ENCODE measurements around the gene TMEM108. TPM values are rescaled to one million over a fixed set of nuclear protein-coding genes. Genes with fewer than 3 reads are reported as not detected.

TMEM108 gene
- total RNA-seq, 2 donors from 2014 or later: not detected

DNA sequence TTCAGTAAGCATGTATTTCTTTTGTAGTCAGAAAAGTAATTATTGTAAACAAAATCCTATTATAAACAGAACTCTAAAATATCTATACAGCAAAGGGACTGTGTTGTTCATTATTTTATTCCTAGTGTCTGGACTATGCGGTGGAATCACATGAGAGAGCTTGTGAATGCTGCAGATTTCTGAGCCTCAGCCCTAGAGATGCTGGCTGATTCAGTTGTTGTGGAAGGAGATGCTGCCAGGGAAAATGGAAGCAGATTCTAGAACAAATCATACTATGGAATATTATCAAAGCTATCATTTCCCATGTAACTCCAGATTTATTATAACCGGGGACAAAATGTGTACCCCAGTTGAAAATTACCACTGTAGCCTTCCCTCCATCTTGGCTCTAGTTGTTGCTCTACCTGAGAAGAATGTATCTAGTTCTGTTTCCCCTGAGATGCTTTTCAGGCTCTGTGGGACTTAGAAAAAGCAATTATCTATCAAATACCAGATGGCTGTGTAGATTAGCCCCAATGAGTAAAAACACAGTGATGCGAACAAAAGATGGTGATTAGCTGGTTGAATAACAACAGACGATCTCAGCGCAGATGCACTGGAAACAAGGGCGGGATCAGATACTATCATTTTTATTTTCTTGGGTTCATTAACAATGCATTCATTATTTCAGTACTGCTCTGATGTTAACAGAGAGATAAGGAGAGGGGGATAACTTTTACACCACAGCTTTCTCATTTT, 131.3 kb downstream of the TMEM108 start:
- Mint-ChIP-seq H3K9me3 (no peaks in the 10 kb centered on the region), H3K27me3 (no peaks in the 10 kb centered on the region), H3K27ac (no peak overlapping the region), H3K4me3 (no peak overlapping the region), H3K4me1 (ENCODE audit: low read depth in 2 of 2) (no peaks in the 10 kb centered on the region), H3K36me3 (no peaks in the 10 kb centered on the region)
- DNase-seq (ENCODE audit: low spot score) (no peak), ATAC-seq (no peak)

DNA sequence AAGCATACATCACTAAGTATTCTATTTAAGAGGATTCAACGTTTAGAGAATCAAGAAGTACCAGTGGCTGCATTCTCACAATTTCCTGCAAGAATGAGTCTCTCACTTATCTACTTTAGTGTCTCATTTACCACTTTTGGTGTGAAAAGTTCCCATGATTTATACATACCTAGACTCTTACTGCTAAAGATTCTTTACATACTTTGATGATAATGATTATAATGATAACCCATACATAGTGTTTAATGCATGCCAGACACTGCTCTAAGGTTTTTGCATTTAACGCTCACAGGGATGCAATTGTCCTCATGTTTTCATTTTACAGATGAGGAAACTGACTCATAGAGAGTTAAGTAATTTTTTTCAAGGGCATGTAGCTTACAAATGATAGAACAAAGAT, 133.6 kb downstream of the TMEM108 start:
- H3K4me1 Mint-ChIP-seq (ENCODE audit: low read depth in 2 of 2): no peaks in the 10 kb centered on the region
- no peak for DNase-seq (ENCODE audit: low spot score)
- peaks cover 6% of the 10 kb centered on the region for H3K36me3 Mint-ChIP-seq
- ATAC-seq: no peak
- no peak overlapping the region for H3K4me3 Mint-ChIP-seq
- H3K27ac Mint-ChIP-seq: no peak overlapping the region
- H3K27me3 Mint-ChIP-seq: peaks cover 0 to 5% of the 10 kb centered on the region in 2 donors
- peaks cover 8% of the 10 kb centered on the region for H3K9me3 Mint-ChIP-seq

- peaks cover under 1% of the 10 kb centered on the region for H3K9me3 Mint-ChIP-seq
- H3K4me3 Mint-ChIP-seq: no peak overlapping the region
- H3K36me3 Mint-ChIP-seq: peaks cover 2% of the 10 kb centered on the region
- H3K27me3 Mint-ChIP-seq: peaks cover 0 to under 1% of the 10 kb centered on the region in 2 donors
- H3K4me1 Mint-ChIP-seq (ENCODE audit: low read depth in 2 of 2): no peaks in the 10 kb centered on the region
- no peak overlapping the region for H3K27ac Mint-ChIP-seq
- ATAC-seq (no peak), DNase-seq (ENCODE audit: low spot score) (no peak)
Observed at GRCh38 chr3:133181392-133182150, 143.4 kb downstream of the TMEM108 start.

- no peak for ATAC-seq
- peaks cover 4% of the 10 kb centered on the region for H3K9me3 Mint-ChIP-seq
Observed at GRCh38 chr3:133187870-133188379, 149.7 kb downstream of the TMEM108 start.

DNA sequence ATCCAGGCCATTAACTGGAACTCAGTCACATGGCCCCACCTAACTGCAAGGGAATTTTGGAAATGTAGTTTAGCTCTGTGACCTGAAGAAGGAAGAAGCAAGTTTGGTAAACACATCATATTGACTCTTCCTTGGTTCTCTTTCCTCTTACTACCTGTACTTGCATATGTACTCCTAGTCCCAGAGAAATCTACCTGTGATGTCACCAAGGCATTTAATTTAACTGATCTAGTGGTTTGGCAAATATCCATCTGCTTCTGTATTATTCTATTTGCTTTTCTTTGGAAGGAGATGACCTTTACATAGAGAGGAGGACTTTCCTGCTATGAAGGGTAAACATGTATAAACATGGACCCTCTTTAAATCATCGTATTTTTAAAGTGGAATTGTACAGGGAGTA, 150.8 kb downstream of the TMEM108 start:
- H3K27me3 Mint-ChIP-seq: peaks cover 0 to 6% of the 10 kb centered on the region in 2 donors
- no peak overlapping the region for H3K4me3 Mint-ChIP-seq
- no peaks in the 10 kb centered on the region for H3K36me3 Mint-ChIP-seq
- no peak for DNase-seq (ENCODE audit: low spot score)
- peaks cover 4% of the 10 kb centered on the region for H3K9me3 Mint-ChIP-seq
- ATAC-seq: no peak
- no peak overlapping the region for H3K27ac Mint-ChIP-seq
- H3K4me1 Mint-ChIP-seq (ENCODE audit: low read depth in 2 of 2): no peaks in the 10 kb centered on the region

More at GRCh38 chr3:133187870-133188379, 149.7 kb downstream of the TMEM108 start:
- Mint-ChIP-seq H3K4me3 (no peak overlapping the region), H3K27me3 (peaks cover 0 to 6% of the 10 kb centered on the region in 2 donors), H3K36me3 (no peaks in the 10 kb centered on the region), H3K27ac (no peak overlapping the region), H3K4me1 (ENCODE audit: low read depth in 2 of 2) (no peaks in the 10 kb centered on the region)
- no peak for DNase-seq (ENCODE audit: low spot score)

DNA sequence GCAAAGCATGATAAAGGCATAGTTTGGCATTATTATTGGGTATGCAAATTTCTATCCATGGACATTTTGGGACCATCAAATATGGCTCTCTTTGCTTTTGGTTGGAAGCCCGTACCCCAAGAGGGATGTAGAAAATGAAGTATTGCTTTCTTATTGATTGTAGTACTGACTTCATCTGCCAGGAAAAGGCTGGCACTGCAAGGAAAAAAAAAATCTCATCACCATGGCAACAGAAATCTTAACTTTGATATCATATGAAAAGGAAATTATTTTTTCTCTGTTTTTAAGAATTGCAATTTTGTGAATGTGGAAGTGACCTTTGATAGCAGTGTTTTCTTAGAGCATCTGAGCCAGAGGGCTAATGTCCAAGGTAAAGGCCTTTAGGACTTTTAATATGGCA, 151.7 kb downstream of the TMEM108 start:
- Mint-ChIP-seq H3K4me3 (no peak overlapping the region), H3K9me3 (peaks cover 4% of the 10 kb centered on the region), H3K36me3 (no peaks in the 10 kb centered on the region), H3K27ac (no peak overlapping the region), H3K27me3 (peaks cover 0 to 6% of the 10 kb centered on the region in 2 donors), H3K4me1 (ENCODE audit: low read depth in 2 of 2) (no peaks in the 10 kb centered on the region)
- ATAC-seq: no peak
- no peak for DNase-seq (ENCODE audit: low spot score)

DNA sequence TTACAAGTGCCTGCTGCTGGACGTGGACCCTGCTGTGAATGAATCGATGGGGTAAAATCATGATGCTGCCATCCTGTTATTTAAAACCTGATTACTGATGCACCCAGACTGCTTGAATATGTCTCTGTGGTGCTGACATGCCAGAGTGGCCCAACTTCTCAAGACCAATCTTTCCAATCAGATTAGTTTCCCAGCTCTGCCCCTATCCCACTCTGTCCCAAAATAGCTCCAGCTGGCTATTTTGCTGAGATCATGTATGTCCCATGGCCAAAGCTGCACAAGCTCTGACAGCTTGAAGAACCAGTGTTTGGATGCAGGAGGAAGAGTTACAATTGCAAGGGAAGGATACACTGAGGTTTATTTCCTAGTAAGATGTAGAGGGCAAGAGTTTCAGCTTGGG, 153.6 kb downstream of the TMEM108 start:
- Mint-ChIP-seq H3K9me3 (peaks cover 4% of the 10 kb centered on the region), H3K36me3 (no peaks in the 10 kb centered on the region), H3K27ac (no peak overlapping the region), H3K4me3 (no peak overlapping the region), H3K27me3 (peaks cover 0 to 6% of the 10 kb centered on the region in 2 donors), H3K4me1 (ENCODE audit: low read depth in 2 of 2) (no peaks in the 10 kb centered on the region)
- DNase-seq (ENCODE audit: low spot score) (no peak), ATAC-seq (no peak)

DNA sequence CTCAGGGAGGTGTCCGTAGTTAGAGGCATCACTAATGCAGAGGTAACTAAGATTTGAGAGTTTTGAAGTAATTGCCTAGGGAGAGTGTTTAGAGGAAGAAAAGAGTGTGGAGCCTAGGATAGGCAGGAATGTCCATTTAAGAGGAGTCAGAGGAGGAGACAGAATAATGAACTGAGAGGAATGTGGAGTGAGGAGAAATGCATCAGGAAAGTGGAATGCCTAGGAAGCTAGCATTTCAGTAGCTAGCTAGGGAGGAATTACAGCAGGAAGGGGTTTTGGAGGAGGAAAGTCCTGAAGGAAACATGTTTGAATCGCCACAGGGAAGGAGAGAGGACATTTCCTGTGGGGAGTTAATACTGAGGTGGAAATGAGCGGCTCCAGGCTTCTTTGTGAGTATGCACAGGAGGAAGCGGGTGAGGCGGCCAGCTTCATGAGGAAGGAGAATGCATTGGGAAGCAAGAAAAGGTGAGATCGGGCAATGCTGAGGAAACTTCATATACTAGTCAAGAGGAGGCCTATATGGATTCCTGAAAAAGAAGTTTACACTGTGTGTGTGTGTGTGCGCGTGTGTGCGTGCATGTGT, 154.3 kb downstream of the TMEM108 start:
- ATAC-seq (no peak), DNase-seq (ENCODE audit: low spot score) (no peak)
- peaks cover 0 to 6% of the 10 kb centered on the region in 2 donors for H3K27me3 Mint-ChIP-seq
- H3K4me3 Mint-ChIP-seq: no peak overlapping the region
- H3K9me3 Mint-ChIP-seq: peaks cover 4% of the 10 kb centered on the region
- no peaks in the 10 kb centered on the region for H3K36me3 Mint-ChIP-seq
- no peak overlapping the region for H3K27ac Mint-ChIP-seq
- no peaks in the 10 kb centered on the region for H3K4me1 Mint-ChIP-seq (ENCODE audit: low read depth in 2 of 2)

DNA sequence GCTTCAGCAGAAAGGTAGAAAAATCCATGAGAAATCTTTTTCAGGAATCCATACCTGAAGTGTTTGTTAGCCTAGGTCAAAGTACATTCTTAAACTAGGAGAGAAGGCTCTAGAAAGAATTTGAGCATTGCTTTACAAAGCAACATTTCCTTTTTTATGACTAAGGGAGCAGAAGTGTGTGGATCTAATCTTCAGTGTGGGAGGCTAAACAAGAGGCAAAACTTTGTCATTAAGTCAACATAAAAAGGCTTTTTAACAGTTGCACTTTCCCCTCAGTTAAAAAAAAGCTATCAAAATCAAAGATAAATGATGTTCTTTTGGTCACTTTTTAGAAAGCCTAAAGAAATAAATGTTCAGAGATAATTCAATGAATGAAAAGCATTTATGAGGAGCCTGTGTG, 154.8 kb downstream of the TMEM108 start:
- Mint-ChIP-seq H3K27me3 (peaks cover 0 to 6% of the 10 kb centered on the region in 2 donors), H3K36me3 (no peaks in the 10 kb centered on the region), H3K9me3 (peaks cover 4% of the 10 kb centered on the region), H3K4me3 (no peak overlapping the region), H3K27ac (no peak overlapping the region), H3K4me1 (ENCODE audit: low read depth in 2 of 2) (no peaks in the 10 kb centered on the region)
- no peak for DNase-seq (ENCODE audit: low spot score)
- ATAC-seq: no peak

DNA sequence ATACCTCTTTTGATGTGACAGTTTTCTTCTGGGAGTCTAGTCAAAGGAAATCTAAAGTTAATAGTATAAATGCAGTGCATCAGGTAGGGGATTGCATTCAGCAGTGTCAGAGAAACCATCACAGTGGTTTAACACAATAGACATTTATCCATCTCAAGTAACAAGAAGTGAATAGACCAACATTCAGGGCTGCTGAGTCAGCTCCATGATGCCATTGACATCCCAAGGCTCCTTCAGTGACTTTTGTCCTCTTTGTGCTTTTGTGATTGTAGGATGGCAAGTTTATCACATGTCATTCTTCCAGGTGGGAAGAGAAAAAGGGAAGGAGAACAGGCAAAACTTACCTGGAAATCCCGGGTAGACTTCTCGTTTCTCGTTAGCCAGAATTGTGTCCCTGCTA, 158.3 kb downstream of the TMEM108 start:
- H3K27me3 Mint-ChIP-seq: peaks cover 0 to 6% of the 10 kb centered on the region in 2 donors
- H3K36me3 Mint-ChIP-seq: no peaks in the 10 kb centered on the region
- peaks cover 6% of the 10 kb centered on the region for H3K9me3 Mint-ChIP-seq
- no peaks in the 10 kb centered on the region for H3K4me1 Mint-ChIP-seq (ENCODE audit: low read depth in 2 of 2)
- ATAC-seq (no peak), DNase-seq (ENCODE audit: low spot score) (no peak)
- H3K27ac Mint-ChIP-seq: no peak overlapping the region
- H3K4me3 Mint-ChIP-seq: no peak overlapping the region

DNA sequence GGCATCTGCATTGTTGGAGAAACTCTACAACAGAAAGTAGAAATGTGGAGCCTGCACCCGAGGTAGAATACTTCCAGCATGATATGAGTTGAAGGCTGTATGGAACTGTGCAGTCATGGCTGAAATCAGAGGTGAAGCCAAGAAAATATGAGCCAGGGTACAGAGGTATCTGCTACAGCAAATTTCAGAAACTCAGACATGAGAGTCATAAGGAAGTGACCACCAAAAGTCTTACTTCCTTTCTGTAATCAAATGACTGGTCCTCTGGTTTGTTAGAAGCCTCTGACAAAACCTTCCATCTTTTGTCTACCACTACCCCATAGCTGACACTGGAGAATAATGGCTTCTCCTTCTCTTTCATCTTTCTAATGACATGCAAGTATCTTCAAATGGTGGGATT, 159.4 kb downstream of the TMEM108 start:
- H3K27ac Mint-ChIP-seq: no peak overlapping the region
- no peaks in the 10 kb centered on the region for H3K36me3 Mint-ChIP-seq
- DNase-seq (ENCODE audit: low spot score) (no peak), ATAC-seq (no peak)
- no peaks in the 10 kb centered on the region for H3K27me3 Mint-ChIP-seq
- peaks cover 3% of the 10 kb centered on the region for H3K9me3 Mint-ChIP-seq
- H3K4me3 Mint-ChIP-seq: no peak overlapping the region
- H3K4me1 Mint-ChIP-seq (ENCODE audit: low read depth in 2 of 2): no peaks in the 10 kb centered on the region

- no peak overlapping the region for H3K4me3 Mint-ChIP-seq
- peaks cover 14% of the 10 kb centered on the region for H3K9me3 Mint-ChIP-seq
- H3K4me1 Mint-ChIP-seq (ENCODE audit: low read depth in 2 of 2): peaks cover 9% of the 10 kb centered on the region in 2 donors
- ATAC-seq (no peak), DNase-seq (ENCODE audit: low spot score) (no peak)
- H3K27ac Mint-ChIP-seq: no peak overlapping the region
- no peaks in the 10 kb centered on the region for H3K36me3 Mint-ChIP-seq
- no peaks in the 10 kb centered on the region for H3K27me3 Mint-ChIP-seq
Observed at GRCh38 chr3:133206921-133207320, 168.7 kb downstream of the TMEM108 start.

- peaks cover 14% of the 10 kb centered on the region for H3K9me3 Mint-ChIP-seq
- H3K27me3 Mint-ChIP-seq: no peaks in the 10 kb centered on the region
- no peak overlapping the region for H3K27ac Mint-ChIP-seq
- DNase-seq (ENCODE audit: low spot score) (no peak), ATAC-seq (no peak)
- no peak overlapping the region for H3K4me3 Mint-ChIP-seq
- no peaks in the 10 kb centered on the region for H3K36me3 Mint-ChIP-seq
- H3K4me1 Mint-ChIP-seq (ENCODE audit: low read depth in 2 of 2): peaks cover 9% of the 10 kb centered on the region in 2 donors
Observed at GRCh38 chr3:133208184-133208583, 170.0 kb downstream of the TMEM108 start.

Data from natural killer cell treated with Interleukin-12 subunit alpha and Interleukin-12 subunit beta and Interleukin-15 and Interleukin-18, amount 100 ng/mL, for 72 hours (primary cell).